Right lobe of liver (tissue), 4 donors: ENCODE results near the gene SEC22A.

Experiments used
- POLR2A ChIP-seq: fragments of 450-650 bp; IDR thresholded peaks from one replicate; pipeline ENCODE4 v1.6.1; 2017; ENCODE audit warnings: antibody characterized with exemption, mild to moderate bottlenecking
- TF ChIP-seq, protein P1 (sequence below), 4 donors: fragments of 200-600 bp in 3 of 4; fragments of 450-650 bp in 1 of 4; IDR thresholded peaks; one replicate each; pipeline versions ENCODE4 v1.5.1 to v1.8.0; 2016 to 2022; ENCODE audit warnings: antibody characterized with exemption in 4 of 4, mild to moderate bottlenecking in 2 of 4
- donor health status: DM: no; HTN: no; CAD: no.
- donor health status: DM: no; HTN: no; CAD: no.
- donor health status: DM: no; HTN: yes; CAD: no.

DNA sequence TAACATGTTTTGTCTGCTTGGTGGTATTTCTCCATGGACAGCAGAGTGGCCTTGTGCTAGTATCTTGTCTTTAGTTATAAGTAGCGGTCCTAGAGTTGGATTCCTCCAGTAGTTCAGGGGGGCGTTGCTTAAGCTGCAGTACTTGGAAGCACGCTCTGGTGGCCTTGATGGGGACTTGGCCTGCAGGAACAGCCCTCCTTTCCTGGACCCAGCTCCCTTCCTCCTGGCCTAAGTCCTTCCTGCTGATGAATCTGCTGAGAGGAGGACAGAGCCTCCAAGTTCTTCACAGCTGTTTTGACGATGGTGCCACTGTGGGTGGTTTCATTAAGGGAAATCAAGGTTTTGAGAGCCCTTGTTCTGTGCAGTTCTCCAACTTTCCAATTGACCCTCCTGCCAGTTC is 38.6 kb upstream of the SEC22A start:
- TF ChIP-seq, protein P1, sequence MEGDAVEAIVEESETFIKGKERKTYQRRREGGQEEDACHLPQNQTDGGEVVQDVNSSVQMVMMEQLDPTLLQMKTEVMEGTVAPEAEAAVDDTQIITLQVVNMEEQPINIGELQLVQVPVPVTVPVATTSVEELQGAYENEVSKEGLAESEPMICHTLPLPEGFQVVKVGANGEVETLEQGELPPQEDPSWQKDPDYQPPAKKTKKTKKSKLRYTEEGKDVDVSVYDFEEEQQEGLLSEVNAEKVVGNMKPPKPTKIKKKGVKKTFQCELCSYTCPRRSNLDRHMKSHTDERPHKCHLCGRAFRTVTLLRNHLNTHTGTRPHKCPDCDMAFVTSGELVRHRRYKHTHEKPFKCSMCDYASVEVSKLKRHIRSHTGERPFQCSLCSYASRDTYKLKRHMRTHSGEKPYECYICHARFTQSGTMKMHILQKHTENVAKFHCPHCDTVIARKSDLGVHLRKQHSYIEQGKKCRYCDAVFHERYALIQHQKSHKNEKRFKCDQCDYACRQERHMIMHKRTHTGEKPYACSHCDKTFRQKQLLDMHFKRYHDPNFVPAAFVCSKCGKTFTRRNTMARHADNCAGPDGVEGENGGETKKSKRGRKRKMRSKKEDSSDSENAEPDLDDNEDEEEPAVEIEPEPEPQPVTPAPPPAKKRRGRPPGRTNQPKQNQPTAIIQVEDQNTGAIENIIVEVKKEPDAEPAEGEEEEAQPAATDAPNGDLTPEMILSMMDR (IDR thresholded peaks at IDR 0.05) = no peak
- TF ChIP-seq POLR2A = no peak
